Activated CD4-positive, alpha-beta T cell treated with anti-CD3 and anti-CD28 coated beads for 4 hours (primary cell): ENCODE data around the gene UBE2D2.

Experiments
- DNase-seq, 2 donors: peaks; one replicate each; pipeline ENCODE4 v3.0.0-alpha.2; 2020

Gene UBE2D2

GRCh38 chr5:139649082-139649991 is 88.2 kb downstream of the UBE2D2 start:
- peak in 1 of 2 donors; percentile 20 for DNase-seq

- no peak for DNase-seq
These were observed 89.0 kb downstream of the UBE2D2 start for GRCh38 chr5:139650031-139650688.

- DNase-seq: no peak
These were observed 89.5 kb downstream of the UBE2D2 start for GRCh38 chr5:139650689-139651042.

- no peak for DNase-seq
These were observed 90.1 kb downstream of the UBE2D2 start for GRCh38 chr5:139651043-139651834.

- peak; percentile 49 to 57 for DNase-seq
These were observed 91.0 kb downstream of the UBE2D2 start for GRCh38 chr5:139651853-139652787.

GRCh38 chr5:139652788-139653241 is 91.7 kb downstream of the UBE2D2 start:
- DNase-seq: no peak

- DNase-seq: no peak
These were observed 92.5 kb downstream of the UBE2D2 start for GRCh38 chr5:139653616-139654015.

- no peak for DNase-seq
These were observed 93.3 kb downstream of the UBE2D2 start for GRCh38 chr5:139654464-139654863.

GRCh38 chr5:139654871-139655491 is 93.8 kb downstream of the UBE2D2 start:
- no peak for DNase-seq

GRCh38 chr5:139655727-139656271 is 94.7 kb downstream of the UBE2D2 start:
- DNase-seq: no peak

- DNase-seq: no peak
These were observed 96.5 kb downstream of the UBE2D2 start for GRCh38 chr5:139657363-139658321.

GRCh38 chr5:139658501-139658927 is 97.4 kb downstream of the UBE2D2 start:
- DNase-seq: no peak

- no peak for DNase-seq
These were observed 98.0 kb downstream of the UBE2D2 start for GRCh38 chr5:139658928-139659667.

- DNase-seq: no peak
These were observed 98.6 kb downstream of the UBE2D2 start for GRCh38 chr5:139659695-139660101.

GRCh38 chr5:139660105-139660922 is 99.2 kb downstream of the UBE2D2 start:
- DNase-seq: no peak

- DNase-seq: no peak
These were observed 100.0 kb downstream of the UBE2D2 start for GRCh38 chr5:139660923-139661814.

GRCh38 chr5:139662617-139663016 is 101.5 kb downstream of the UBE2D2 start:
- DNase-seq: no peak
